HepG2 (cell line): ENCODE measurements around the gene MST1R. TPM values are rescaled to one million over a fixed set of nuclear protein-coding genes. Genes with fewer than 3 reads are reported as not detected.

Experiments used
- ATAC-seq: fragments of 200-7000 bp; cut with Tn5 transposase; 3 replicates; pipeline ENCODE4 v1.9.1; 2020; ENCODE audit warnings: mild to moderate bottlenecking, moderate library complexity
- BruUV-seq: library from RNA; stranded (reverse); fragments of 400-500 nt; replicated peaks from 2 replicates; lab custom pipeline; 2021; lab: Mats Ljungman, UMichigan
- CTCF ChIA-PET: fragments of 300-600 bp; formaldehyde crosslinking; extraction: SDS; loops from one replicate; lab custom pipeline; 2021; ENCODE audit warnings: low total read pairs, inconsistent platforms, low intra/inter-chr PET ratio; lab: Yijun Ruan, JAX
- POLR2A ChIA-PET: fragments of 350-600 bp; sonication (Branson Sonifier 250); formaldehyde crosslinking; loops from one replicate; lab custom pipeline; 2020; ENCODE audit warnings: antibody characterized with exemption, inconsistent platforms; lab: Yijun Ruan, JAX
- DNase-seq: peaks from one replicate; pipeline ENCODE4 v3.0.0-alpha.2; 2015; ENCODE audit warnings: low spot score
- FAIRE-seq: peaks from 3 replicates; lab custom pipeline; 2011; peaks lifted over from hg19 to GRCh38; lab: Jason Lieb, UNC
- H2AFZ ChIP-seq: one replicate; pipeline ENCODE4 v1.6.1; 2011; ENCODE audit warnings: low read length, inconsistent platforms
- H3K27ac ChIP-seq: fragments of 300-600 bp; 3 replicates; pipeline ENCODE4 v1.8.0; 2011; ENCODE audit warnings: mixed run types, mild to moderate bottlenecking, mixed read lengths, low read length, inconsistent platforms; ENCODE audit not compliant: insufficient read depth; ENCODE audit errors: extremely low read length
- H3K27me3 ChIP-seq, 2 experiments: fragments of 200-600 bp in 1 of 2; 2 replicates in 1 of 2; 3 replicates in 1 of 2; pipeline versions ENCODE4 v1.6.0 to v1.8.0; 2011; ENCODE audit warnings: low read length in 2 of 2, mild to moderate bottlenecking in 2 of 2, moderate library complexity in 2 of 2, inconsistent platforms in 1 of 2; ENCODE audit not compliant: insufficient read depth in 2 of 2, control insufficient read depth in 1 of 2
- H3K36me3 ChIP-seq, 2 experiments: fragments of 200-600 bp in 1 of 2; replicated peaks in 1 of 2; 2 replicates in 1 of 2; 3 replicates in 1 of 2; pipeline versions ENCODE4 v1.5.1 to v1.8.0; 2011; ENCODE audit warnings: low read length in 2 of 2, inconsistent platforms in 1 of 2; ENCODE audit not compliant: insufficient read depth in 2 of 2, control insufficient read depth in 1 of 2
- H3K4me1 ChIP-seq: 2 replicates; pipeline ENCODE4 v1.5.1; 2012; ENCODE audit warnings: low read length, inconsistent platforms; ENCODE audit not compliant: insufficient read depth
- H3K4me2 ChIP-seq: 2 replicates; pipeline ENCODE4 v1.6.0; 2011; ENCODE audit warnings: low read depth, low read length, inconsistent platforms
- H3K4me3 ChIP-seq, 3 experiments: fragments of 200-600 bp in 1 of 3; sonication (generic), shearing (Covaris generic) in 1 of 3; replicated peaks in 1 of 3; 2 replicates each; pipeline ENCODE4 v1.5.1; 2011 to 2016; ENCODE audit warnings: low read length in 3 of 3, inconsistent platforms in 2 of 3, low read depth in 2 of 3, mild to moderate bottlenecking in 2 of 3, control low read depth in 1 of 3, mixed read lengths in 1 of 3; ENCODE audit not compliant: insufficient read depth in 1 of 3
- H3K79me2 ChIP-seq: one replicate; pipeline ENCODE4 v1.6.1; 2011; ENCODE audit warnings: low read length, inconsistent platforms; ENCODE audit not compliant: insufficient read depth
- H3K9ac ChIP-seq: 2 replicates; pipeline ENCODE4 v1.6.0; 2011; ENCODE audit warnings: mild to moderate bottlenecking, low read depth, low read length, inconsistent platforms; ENCODE audit not compliant: insufficient read depth
- H3K9me3 ChIP-seq: 2 replicates; pipeline ENCODE4 v1.5.1; 2012; ENCODE audit warnings: mild to moderate bottlenecking, low read length
- H4K20me1 ChIP-seq: 2 replicates; pipeline ENCODE4 v1.6.0; 2011; ENCODE audit warnings: inconsistent platforms, mild to moderate bottlenecking, low read length, moderate library complexity; ENCODE audit not compliant: insufficient read depth
- CCAR2 ChIP-seq: fragments of 200-400 bp; formaldehyde crosslinking; optimal IDR thresholded peaks from 2 replicates; pipeline ENCODE3; 2018; ENCODE audit warnings: low read depth, mild to moderate bottlenecking, low read length, moderate library complexity
- EHMT2 ChIP-seq: fragments of 200-600 bp; sonication (generic); IDR thresholded peaks from 2 replicates; pipeline ENCODE4 v1.7.0; 2017; ENCODE audit warnings: antibody characterized with exemption, low read depth, low read length, borderline replicate concordance
- HNRNPH1 ChIP-seq: fragments of 200-400 bp; formaldehyde crosslinking; optimal IDR thresholded peaks from 2 replicates; pipeline ENCODE3; 2017; ENCODE audit warnings: mild to moderate bottlenecking, low read depth, low read length
- JARID2 ChIP-seq: sonication (generic); formaldehyde crosslinking; IDR thresholded peaks from 2 replicates; pipeline ENCODE4 v1.8.1; 2023; ENCODE audit warnings: missing genetic modification reagents, inconsistent platforms; ENCODE audit not compliant: insufficient replicate concordance
- MED1 ChIP-seq: sonication (generic); formaldehyde crosslinking; IDR thresholded peaks from 2 replicates; pipeline ENCODE4 v1.4.0; 2020; ENCODE audit warnings: missing genetic modification reagents
- POLR2AphosphoS5 ChIP-seq: IDR thresholded peaks from 2 replicates; pipeline ENCODE4 v1.6.1; 2012; ENCODE audit warnings: low read depth, low read length
- RFXANK ChIP-seq: IDR thresholded peaks from 2 replicates; pipeline ENCODE4 v1.6.1; 2016
- SKI ChIP-seq: fragments of 450-650 bp; IDR thresholded peaks from one replicate; pipeline ENCODE4 v1.6.1; 2018; ENCODE audit warnings: mild to moderate bottlenecking; ENCODE audit not compliant: partially characterized antibody
- TSC22D2 ChIP-seq: sonication (generic); formaldehyde crosslinking; IDR thresholded peaks from 2 replicates; pipeline ENCODE4 v1.5.1; 2020; ENCODE audit warnings: missing genetic modification reagents, mild to moderate bottlenecking, borderline replicate concordance
- ZBTB38 ChIP-seq: sonication (generic); formaldehyde crosslinking; IDR thresholded peaks from 2 replicates; pipeline ENCODE4 v1.5.1; 2020; ENCODE audit warnings: mild to moderate bottlenecking, missing genetic modification reagents
- ZBTB42 ChIP-seq: sonication (generic); formaldehyde crosslinking; IDR thresholded peaks from 2 replicates; pipeline ENCODE4 v1.5.0; 2020; ENCODE audit warnings: mild to moderate bottlenecking, missing genetic modification reagents
- ZNF136 ChIP-seq: sonication (generic); formaldehyde crosslinking; IDR thresholded peaks from 2 replicates; pipeline ENCODE4 v1.8.1; 2022; ENCODE audit warnings: low read depth, mild to moderate bottlenecking, moderate library complexity, missing genetic modification reagents
- ZNF274 ChIP-seq: sonication (generic); formaldehyde crosslinking; IDR thresholded peaks from 2 replicates; pipeline ENCODE4 v1.5.1; 2020; ENCODE audit warnings: mild to moderate bottlenecking, missing genetic modification reagents
- ZNF441 ChIP-seq: sonication (generic); formaldehyde crosslinking; IDR thresholded peaks from 2 replicates; pipeline ENCODE4 v1.7.0; 2021; ENCODE audit warnings: missing genetic modification reagents, borderline replicate concordance
- ZNF766 ChIP-seq: sonication (generic); formaldehyde crosslinking; IDR thresholded peaks from 2 replicates; pipeline ENCODE4 v1.5.0; 2020; ENCODE audit warnings: missing genetic modification reagents, borderline replicate concordance
- WGBS: methylation state at CpG from one replicate; pipeline ENCODE4 v1.1.6; 2017; ENCODE audit warnings: low lambda C conversion rate; 5-methylcytosine and 5-hydroxymethylcytosine counted together
- in situ Hi-C: cut with HindIII; loops from 2 replicates; pipeline ENCODE4 v1.10.0; 2017; ENCODE audit warnings: low pct_unique_long_range_greater_than_20kb; ENCODE audit not compliant: extremely low pct_ligation_motif_present
- intact Hi-C: fragments of 100-400 bp; cut with micrococcal nuclease; formaldehyde crosslinking; loops from one replicate; pipeline ENCODE4 v1.10.0; 2022; ENCODE audit not compliant: unreplicated experiment
- polyA plus RNA-seq, 8 experiments: library from polyadenylated mRNA; depleted of rRNA in 3 of 8; stranded (reverse) in 7 of 8; unstranded in 1 of 8; fragments of >200 nt; fragmentation: Illumina TruSeq in 4 of 8; extraction: Trizol in 4 of 8; gene quantifications; 2 replicates each; pipeline versions ENCODE4 v1.2.1 to v1.2.3, GENCODE V29; 2011 to 2016; ENCODE audit warnings: low read depth in 4 of 8, missing spikeins in 1 of 8, mixed read lengths in 1 of 8; ENCODE audit not compliant: insufficient read depth in 1 of 8
- total RNA-seq, 5 experiments: library from RNA; depleted of rRNA; stranded (reverse); fragments of >200 nt; fragmentation: Illumina TruSeq; extraction: Trizol; gene quantifications; 2 replicates each; pipeline ENCODE4 v1.2.3, GENCODE V29; 2016; ENCODE audit warnings: low read depth in 1 of 5
- TF ChIP-seq, protein P1 (sequence below): IDR thresholded peaks from 2 replicates; pipeline ENCODE4 v1.6.1; 2016; ENCODE audit warnings: mild to moderate bottlenecking, missing biosample characterization, missing genetic modification reagents
- TF ChIP-seq, protein P2 (sequence below): sonication (generic); formaldehyde crosslinking; IDR thresholded peaks from 2 replicates; pipeline ENCODE4 v1.4.0; 2020; ENCODE audit warnings: low read depth, missing genetic modification reagents
- TF ChIP-seq, protein P3 (sequence below): sonication (generic); formaldehyde crosslinking; IDR thresholded peaks from 2 replicates; pipeline ENCODE4 v1.5.0; 2020; ENCODE audit warnings: missing genetic modification reagents, mild to moderate bottlenecking, borderline replicate concordance

The MST1R gene
- total and polyA plus RNA-seq, 2 of the 13 experiments (the other 11 are each of a cell fraction or from before 2014, with no cell fraction given): 0.11 to 0.77 TPM

DNA sequence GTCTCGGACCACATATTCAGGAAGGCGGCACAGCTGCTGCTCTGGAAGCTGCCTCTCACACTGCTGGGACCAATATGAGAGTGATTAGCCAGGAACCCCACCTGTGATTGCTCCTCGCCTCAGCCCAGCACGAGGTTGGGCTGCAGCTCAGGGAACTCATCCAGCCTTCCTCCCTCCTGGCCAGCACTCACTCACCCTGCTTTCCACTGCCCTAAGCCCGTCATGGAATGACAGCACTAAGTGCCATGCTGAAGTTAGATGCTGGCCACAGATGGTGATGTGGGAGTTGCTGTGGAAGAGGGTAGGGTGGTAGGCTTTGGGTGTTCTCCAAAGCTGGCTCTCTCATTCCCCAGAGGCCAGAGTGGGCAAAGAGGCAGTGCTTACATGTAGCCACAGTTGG, 7.3 kb downstream of the MST1R start:
- no peak overlapping the region for H3K9ac ChIP-seq
- CTCF ChIA-PET: no interaction called here

More for the DNA sequence above, 7.3 kb downstream of the MST1R start:
- TF ChIP-seq MED1 (CRISPR knock-in tag): no peak
- TF ChIP-seq, protein P1, sequence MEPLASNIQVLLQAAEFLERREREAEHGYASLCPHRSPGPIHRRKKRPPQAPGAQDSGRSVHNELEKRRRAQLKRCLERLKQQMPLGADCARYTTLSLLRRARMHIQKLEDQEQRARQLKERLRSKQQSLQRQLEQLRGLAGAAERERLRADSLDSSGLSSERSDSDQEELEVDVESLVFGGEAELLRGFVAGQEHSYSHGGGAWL: no peak
- TF ChIP-seq ZNF441 (CRISPR knock-in tag): no peak
- no peak for TF ChIP-seq CCAR2
- TF ChIP-seq HNRNPH1: no peak
- TF ChIP-seq, protein P2, sequence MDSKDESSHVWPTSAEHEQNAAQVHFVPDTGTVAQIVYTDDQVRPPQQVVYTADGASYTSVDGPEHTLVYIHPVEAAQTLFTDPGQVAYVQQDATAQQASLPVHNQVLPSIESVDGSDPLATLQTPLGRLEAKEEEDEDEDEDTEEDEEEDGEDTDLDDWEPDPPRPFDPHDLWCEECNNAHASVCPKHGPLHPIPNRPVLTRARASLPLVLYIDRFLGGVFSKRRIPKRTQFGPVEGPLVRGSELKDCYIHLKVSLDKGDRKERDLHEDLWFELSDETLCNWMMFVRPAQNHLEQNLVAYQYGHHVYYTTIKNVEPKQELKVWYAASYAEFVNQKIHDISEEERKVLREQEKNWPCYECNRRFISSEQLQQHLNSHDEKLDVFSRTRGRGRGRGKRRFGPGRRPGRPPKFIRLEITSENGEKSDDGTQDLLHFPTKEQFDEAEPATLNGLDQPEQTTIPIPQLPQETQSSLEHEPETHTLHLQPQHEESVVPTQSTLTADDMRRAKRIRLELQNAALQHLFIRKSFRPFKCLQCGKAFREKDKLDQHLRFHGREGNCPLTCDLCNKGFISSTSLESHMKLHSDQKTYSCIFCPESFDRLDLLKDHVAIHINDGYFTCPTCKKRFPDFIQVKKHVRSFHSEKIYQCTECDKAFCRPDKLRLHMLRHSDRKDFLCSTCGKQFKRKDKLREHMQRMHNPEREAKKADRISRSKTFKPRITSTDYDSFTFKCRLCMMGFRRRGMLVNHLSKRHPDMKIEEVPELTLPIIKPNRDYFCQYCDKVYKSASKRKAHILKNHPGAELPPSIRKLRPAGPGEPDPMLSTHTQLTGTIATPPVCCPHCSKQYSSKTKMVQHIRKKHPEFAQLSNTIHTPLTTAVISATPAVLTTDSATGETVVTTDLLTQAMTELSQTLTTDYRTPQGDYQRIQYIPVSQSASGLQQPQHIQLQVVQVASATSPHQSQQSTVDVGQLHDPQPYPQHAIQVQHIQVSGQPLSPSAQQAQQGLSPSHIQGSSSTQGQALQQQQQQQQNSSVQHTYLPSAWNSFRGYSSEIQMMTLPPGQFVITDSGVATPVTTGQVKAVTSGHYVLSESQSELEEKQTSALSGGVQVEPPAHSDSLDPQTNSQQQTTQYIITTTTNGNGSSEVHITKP (CRISPR knock-in tag): no peak
- TF ChIP-seq ZBTB42 (CRISPR knock-in tag): no peak
- TF ChIP-seq, protein P3, sequence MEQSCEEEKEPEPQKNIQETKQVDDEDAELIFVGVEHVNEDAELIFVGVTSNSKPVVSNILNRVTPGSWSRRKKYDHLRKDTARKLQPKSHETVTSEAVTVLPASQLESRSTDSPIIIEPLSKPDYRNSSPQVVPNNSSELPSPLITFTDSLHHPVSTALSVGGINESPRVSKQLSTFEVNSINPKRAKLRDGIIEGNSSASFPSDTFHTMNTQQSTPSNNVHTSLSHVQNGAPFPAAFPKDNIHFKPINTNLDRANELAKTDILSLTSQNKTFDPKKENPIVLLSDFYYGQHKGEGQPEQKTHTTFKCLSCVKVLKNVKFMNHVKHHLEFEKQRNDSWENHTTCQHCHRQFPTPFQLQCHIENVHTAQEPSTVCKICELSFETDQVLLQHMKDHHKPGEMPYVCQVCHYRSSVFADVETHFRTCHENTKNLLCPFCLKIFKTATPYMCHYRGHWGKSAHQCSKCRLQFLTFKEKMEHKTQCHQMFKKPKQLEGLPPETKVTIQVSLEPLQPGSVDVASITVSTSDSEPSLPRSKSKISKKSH: no peak
- no peak for TF ChIP-seq JARID2 (CRISPR knock-in tag)
- no peak for TF ChIP-seq EHMT2
- no peak for TF ChIP-seq RFXANK (CRISPR knock-in tag)
- TF ChIP-seq TSC22D2 (CRISPR knock-in tag): no peak
- TF ChIP-seq SKI: no peak
- no peak for TF ChIP-seq ZNF274 (CRISPR knock-in tag)
- TF ChIP-seq ZNF766 (CRISPR knock-in tag): no peak
- TF ChIP-seq POLR2AphosphoS5: no peak
- TF ChIP-seq ZBTB38 (CRISPR knock-in tag): no peak
- TF ChIP-seq ZNF136: no peak
- no TSS peak for BruUV-seq
- Histone ChIP-seq H3K36me3 (no peaks in the 10 kb centered on the region), H3K4me3 (no peak overlapping the region), H2AFZ (no peak overlapping the region), H3K9me3 (no peaks in the 10 kb centered on the region), H3K27ac (no peak overlapping the region), H3K4me1 (peaks cover 24% of the 10 kb centered on the region), H3K27me3 (peaks cover 1 to 3% of the 10 kb centered on the region in 2 experiments; a peak in 1 of 5 replicates), H4K20me1 (no peaks in the 10 kb centered on the region), H3K79me2 (no peaks in the 10 kb centered on the region), H3K4me2 (no peak overlapping the region)
- 0% methylated on average over 3 of the region's 5 CpGs for WGBS
- FAIRE-seq (no peak), DNase-seq (no peak), ATAC-seq (no peak)
- in situ Hi-C loops: no loop called here
- intact Hi-C loops: no loop called here
- POLR2A ChIA-PET: no interaction called here
